BE2C (cell line): Measurements from ENCODE around the gene AAGAB.
"Not testable (repeated sequence)": the region's sequence is repeated elsewhere in the genome, so short reads cannot be mapped to it uniquely, and the experiment has no call there.

Source experiments
- DNase-seq: peaks from one replicate; pipeline ENCODE4 v3.0.0-alpha.2; 2020
- H3K27me3 ChIP-seq: fragments of 250-450 bp; sonication (Bioruptor Pico); 2 replicates; pipeline ENCODE4 v1.5.1; 2020; ENCODE audit warnings: mild to moderate bottlenecking
- H3K36me3 ChIP-seq: fragments of 250-450 bp; sonication (Bioruptor Pico); 2 replicates; pipeline ENCODE4 v1.5.1; 2020; ENCODE audit warnings: mild to moderate bottlenecking
- H3K4me1 ChIP-seq: fragments of 250-450 bp; sonication (Bioruptor Pico); 2 replicates; pipeline ENCODE4 v1.5.1; 2020
- H3K4me3 ChIP-seq: 2 replicates; pipeline ENCODE4 v1.5.1; 2011; ENCODE audit warnings: low read depth, low read length
- H3K9me3 ChIP-seq: fragments of 250-450 bp; sonication (Bioruptor Pico); 2 replicates; pipeline ENCODE4 v1.5.1; 2020
- TF ChIP-seq, protein P1 (sequence below): IDR thresholded peaks from 2 replicates; pipeline ENCODE4 v1.5.1; 2012; ENCODE audit warnings: mild to moderate bottlenecking, low read depth, low read length

Gene AAGAB

DNA sequence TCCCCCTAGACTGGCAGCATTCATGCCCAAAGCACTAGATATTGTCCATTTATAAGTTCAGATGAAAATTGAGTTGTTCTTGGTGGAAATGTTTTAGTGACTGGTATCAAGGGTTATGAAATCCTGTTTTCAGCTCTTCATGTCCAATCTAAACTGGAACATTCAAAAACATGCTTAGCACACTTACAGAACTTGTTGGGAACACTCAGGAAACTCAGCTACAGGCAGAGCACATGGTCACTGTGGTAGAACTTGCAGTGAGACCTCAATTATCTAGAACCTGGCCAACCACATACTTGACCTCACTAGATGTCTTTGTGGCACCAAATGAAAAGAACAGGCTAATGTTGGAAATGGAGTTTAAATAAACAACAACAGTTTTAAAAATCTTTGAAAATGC is 100.2 kb downstream of the AAGAB start:
- Histone ChIP-seq H3K9me3 (no peaks in the 10 kb centered on the region), H3K36me3 (no peaks in the 10 kb centered on the region), H3K27me3 (no peaks in the 10 kb centered on the region), H3K4me1 (no peaks in the 10 kb centered on the region), H3K4me3 (no peak overlapping the region)
- no peak for DNase-seq
- TF ChIP-seq, protein P1, sequence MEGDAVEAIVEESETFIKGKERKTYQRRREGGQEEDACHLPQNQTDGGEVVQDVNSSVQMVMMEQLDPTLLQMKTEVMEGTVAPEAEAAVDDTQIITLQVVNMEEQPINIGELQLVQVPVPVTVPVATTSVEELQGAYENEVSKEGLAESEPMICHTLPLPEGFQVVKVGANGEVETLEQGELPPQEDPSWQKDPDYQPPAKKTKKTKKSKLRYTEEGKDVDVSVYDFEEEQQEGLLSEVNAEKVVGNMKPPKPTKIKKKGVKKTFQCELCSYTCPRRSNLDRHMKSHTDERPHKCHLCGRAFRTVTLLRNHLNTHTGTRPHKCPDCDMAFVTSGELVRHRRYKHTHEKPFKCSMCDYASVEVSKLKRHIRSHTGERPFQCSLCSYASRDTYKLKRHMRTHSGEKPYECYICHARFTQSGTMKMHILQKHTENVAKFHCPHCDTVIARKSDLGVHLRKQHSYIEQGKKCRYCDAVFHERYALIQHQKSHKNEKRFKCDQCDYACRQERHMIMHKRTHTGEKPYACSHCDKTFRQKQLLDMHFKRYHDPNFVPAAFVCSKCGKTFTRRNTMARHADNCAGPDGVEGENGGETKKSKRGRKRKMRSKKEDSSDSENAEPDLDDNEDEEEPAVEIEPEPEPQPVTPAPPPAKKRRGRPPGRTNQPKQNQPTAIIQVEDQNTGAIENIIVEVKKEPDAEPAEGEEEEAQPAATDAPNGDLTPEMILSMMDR = no peak

DNA sequence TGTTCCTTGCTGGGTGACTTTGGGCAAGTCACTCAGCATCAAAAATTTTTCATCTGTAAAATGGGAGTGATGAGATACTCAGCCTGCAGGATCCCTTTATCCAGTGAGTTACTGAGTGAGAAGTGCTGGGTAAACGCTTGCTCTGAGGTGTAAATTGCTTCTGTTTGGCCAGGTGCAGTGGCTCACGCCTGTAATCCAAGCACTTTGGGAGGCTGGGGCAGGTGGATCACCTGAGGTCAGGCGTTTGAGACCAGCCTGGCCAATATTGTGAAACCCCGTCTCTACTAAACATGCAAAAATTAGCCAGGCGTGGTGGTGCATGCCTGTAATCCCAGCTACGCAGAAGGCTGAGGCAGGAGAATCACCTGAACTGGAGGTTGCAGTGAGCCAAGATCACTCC is 101.4 kb downstream of the AAGAB start:
- not testable (repeated sequence) for H3K4me3 ChIP-seq, H3K9me3 ChIP-seq, H3K27me3 ChIP-seq, DNase-seq, H3K4me1 ChIP-seq, H3K36me3 ChIP-seq

DNA sequence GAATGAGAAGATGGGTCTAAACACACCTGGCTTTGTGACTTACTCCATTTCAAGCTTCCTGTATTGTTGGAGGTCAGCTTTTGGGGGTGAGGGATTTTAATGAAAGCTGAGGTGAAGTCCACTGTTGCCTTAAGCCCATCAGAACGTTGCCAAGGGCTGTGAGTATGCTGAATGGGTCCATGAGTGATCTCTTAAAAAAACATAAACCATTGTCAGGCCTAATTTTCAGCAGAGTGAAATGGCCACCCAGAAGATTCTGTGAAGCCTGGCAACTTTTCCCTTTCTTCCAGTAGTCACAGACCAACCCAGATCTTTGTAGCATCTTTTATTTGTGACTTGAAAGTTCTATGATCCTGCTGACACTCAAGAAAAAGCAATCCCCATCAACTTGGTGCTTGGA is 102.0 kb downstream of the AAGAB start:
- H3K4me3 ChIP-seq = no peak overlapping the region
- no peaks in the 10 kb centered on the region for H3K9me3 ChIP-seq
- H3K36me3 ChIP-seq = no peaks in the 10 kb centered on the region
- TF ChIP-seq, protein P1 = no peak
- no peaks in the 10 kb centered on the region for H3K4me1 ChIP-seq
- no peak for DNase-seq
- no peaks in the 10 kb centered on the region for H3K27me3 ChIP-seq
